ENCODE data around the gene ITGB6. TPM values are rescaled to one million over a fixed set of nuclear protein-coding genes. Genes with fewer than 3 reads are reported as not detected.

The ITGB6 gene
- total RNA-seq, 1 donor from 2014 or later = 7.6 TPM

GRCh38 chr2:160054984-160055725 lies 144.9 kb downstream of the ITGB6 start:
- Histone ChIP-seq H3K4me3 (ENCODE audit: insufficient read depth, low read depth, low read length) (no peak overlapping the region), H3K9ac (ENCODE audit: low read length) (no peak overlapping the region), H3K27me3 (ENCODE audit: insufficient read depth, low read length) (no peaks in the 10 kb centered on the region), H2AFZ (ENCODE audit: low read depth, low read length) (no peak overlapping the region), H3K27ac (ENCODE audit: low read depth, low read length) (no peak overlapping the region), H3K4me1 (ENCODE audit: insufficient read depth, low read length) (no peaks in the 10 kb centered on the region), H3K79me2 (ENCODE audit: insufficient read depth, low read length) (peaks cover 22% of the 10 kb centered on the region), H3K9me3 (ENCODE audit: insufficient read depth, low read depth, low read length) (no peaks in the 10 kb centered on the region), H3K4me2 (ENCODE audit: low read length) (no peak overlapping the region), H3K36me3 (ENCODE audit: insufficient read depth, low read length) (no peaks in the 10 kb centered on the region), H4K20me1 (ENCODE audit: insufficient read depth, low read length) (peaks cover 29% of the 10 kb centered on the region)
- Mint-ChIP-seq H3K27me3 (ENCODE audit: low read depth, unreplicated experiment) (peaks cover 2% of the 10 kb centered on the region), H3K9me3 (ENCODE audit: unreplicated experiment) (peaks cover 5% of the 10 kb centered on the region), H3K4me1 (ENCODE audit: low read depth, unreplicated experiment) (peaks cover 13% of the 10 kb centered on the region), H3K36me3 (ENCODE audit: low read depth, unreplicated experiment) (peaks cover 15% of the 10 kb centered on the region), H3K4me3 (ENCODE audit: unreplicated experiment) (no peak overlapping the region), H3K27ac (ENCODE audit: unreplicated experiment) (no peak overlapping the region)
- peak; percentile 19 for DNase-seq (ENCODE audit: low read depth)
- no peak for FAIRE-seq
- TF ChIP-seq CTCF (IDR thresholded peaks at IDR 0.05; ENCODE audit: insufficient read depth, low read depth, low read length) (no peak), EZH2 (IDR thresholded peaks at IDR 0.05; ENCODE audit: insufficient read depth, low read length) (no peak)

GRCh38 chr2:160053946-160054345 lies 146.1 kb downstream of the ITGB6 start:
- FAIRE-seq (no peak), DNase-seq (ENCODE audit: low read depth) (no peak)
- H3K36me3 ChIP-seq (ENCODE audit: insufficient read depth, low read length) = no peaks in the 10 kb centered on the region
- H3K79me2 ChIP-seq (ENCODE audit: insufficient read depth, low read length) = peaks cover 11% of the 10 kb centered on the region
- Mint-ChIP-seq H3K27me3 (ENCODE audit: low read depth, unreplicated experiment) (no peaks in the 10 kb centered on the region), H3K4me3 (ENCODE audit: unreplicated experiment) (no peak overlapping the region), H3K36me3 (ENCODE audit: low read depth, unreplicated experiment) (peaks cover 13% of the 10 kb centered on the region), H3K4me1 (ENCODE audit: low read depth, unreplicated experiment) (peaks cover 13% of the 10 kb centered on the region), H3K9me3 (ENCODE audit: unreplicated experiment) (peaks cover 5% of the 10 kb centered on the region), H3K27ac (ENCODE audit: unreplicated experiment) (no peak overlapping the region)
- no peaks in the 10 kb centered on the region for H3K27me3 ChIP-seq (ENCODE audit: insufficient read depth, low read length)
- H3K9ac ChIP-seq (ENCODE audit: low read length) = no peak overlapping the region
- no peak overlapping the region for H3K27ac ChIP-seq (ENCODE audit: low read depth, low read length)
- no peak overlapping the region for H3K4me2 ChIP-seq (ENCODE audit: low read length)
- TF ChIP-seq CTCF (IDR thresholded peaks at IDR 0.05; ENCODE audit: insufficient read depth, low read depth, low read length) (no peak), EZH2 (IDR thresholded peaks at IDR 0.05; ENCODE audit: insufficient read depth, low read length) (no peak)
- H2AFZ ChIP-seq (ENCODE audit: low read depth, low read length) = no peak overlapping the region
- H4K20me1 ChIP-seq (ENCODE audit: insufficient read depth, low read length) = peaks cover 29% of the 10 kb centered on the region
- H3K4me3 ChIP-seq (ENCODE audit: insufficient read depth, low read depth, low read length) = no peak overlapping the region
- H3K4me1 ChIP-seq (ENCODE audit: insufficient read depth, low read length) = no peaks in the 10 kb centered on the region
- H3K9me3 ChIP-seq (ENCODE audit: insufficient read depth, low read depth, low read length) = no peaks in the 10 kb centered on the region

GRCh38 chr2:160052531-160052930 lies 147.5 kb downstream of the ITGB6 start:
- H3K4me3 Mint-ChIP-seq (ENCODE audit: unreplicated experiment) = no peak overlapping the region
- H3K4me1 Mint-ChIP-seq (ENCODE audit: low read depth, unreplicated experiment) = peaks cover 11% of the 10 kb centered on the region
- no peaks in the 10 kb centered on the region for H3K4me1 ChIP-seq (ENCODE audit: insufficient read depth, low read length)
- H3K4me3 ChIP-seq (ENCODE audit: insufficient read depth, low read depth, low read length) = no peak overlapping the region
- no peak overlapping the region for H3K27ac ChIP-seq (ENCODE audit: low read depth, low read length)
- H3K9ac ChIP-seq (ENCODE audit: low read length) = no peak overlapping the region
- no peaks in the 10 kb centered on the region for H3K27me3 Mint-ChIP-seq (ENCODE audit: low read depth, unreplicated experiment)
- no peak overlapping the region for H3K4me2 ChIP-seq (ENCODE audit: low read length)
- H4K20me1 ChIP-seq (ENCODE audit: insufficient read depth, low read length) = peaks cover 18% of the 10 kb centered on the region
- H3K36me3 Mint-ChIP-seq (ENCODE audit: low read depth, unreplicated experiment) = peaks cover 8% of the 10 kb centered on the region
- H3K79me2 ChIP-seq (ENCODE audit: insufficient read depth, low read length) = peaks cover 3% of the 10 kb centered on the region
- no peak overlapping the region for H3K27ac Mint-ChIP-seq (ENCODE audit: unreplicated experiment)
- no peaks in the 10 kb centered on the region for H3K9me3 Mint-ChIP-seq (ENCODE audit: unreplicated experiment)
- no peaks in the 10 kb centered on the region for H3K27me3 ChIP-seq (ENCODE audit: insufficient read depth, low read length)
- no peaks in the 10 kb centered on the region for H3K9me3 ChIP-seq (ENCODE audit: insufficient read depth, low read depth, low read length)
- no peak for DNase-seq (ENCODE audit: low read depth)
- no peak for TF ChIP-seq CTCF (IDR thresholded peaks at IDR 0.05; ENCODE audit: insufficient read depth, low read depth, low read length)
- H2AFZ ChIP-seq (ENCODE audit: low read depth, low read length) = no peak overlapping the region
- no peak for FAIRE-seq
- H3K36me3 ChIP-seq (ENCODE audit: insufficient read depth, low read length) = no peaks in the 10 kb centered on the region

All from astrocyte (in vitro differentiated cells and primary cell).